WERI-Rb-1 (cell line): Measurements from ENCODE around the gene NUP93.

Experiments used
- DNase-seq: peaks from one replicate; pipeline ENCODE4 v3.0.0-alpha.2; 2020
- H3K27ac ChIP-seq: fragments of 250-450 bp; sonication (Bioruptor Pico); 2 replicates; pipeline ENCODE4 v1.5.1; 2020; ENCODE audit warnings: mild to moderate bottlenecking, moderate library complexity
- H3K27me3 ChIP-seq: fragments of 250-450 bp; sonication (Bioruptor Pico); 2 replicates; pipeline ENCODE4 v1.5.1; 2021; ENCODE audit warnings: mild to moderate bottlenecking, low read depth, moderate library complexity; ENCODE audit not compliant: insufficient read depth, severe bottlenecking
- H3K36me3 ChIP-seq: fragments of 250-450 bp; sonication (Bioruptor Pico); 2 replicates; pipeline ENCODE4 v1.5.1; 2020; ENCODE audit warnings: mild to moderate bottlenecking, moderate library complexity
- H3K4me3 ChIP-seq: 2 replicates; pipeline ENCODE4 v1.5.1; 2011; ENCODE audit warnings: low read depth, mild to moderate bottlenecking, control low read depth, low read length
- H3K9me3 ChIP-seq: fragments of 250-450 bp; sonication (Bioruptor Pico); 2 replicates; pipeline ENCODE4 v1.5.1; 2021; ENCODE audit warnings: mild to moderate bottlenecking, moderate library complexity; ENCODE audit not compliant: severe bottlenecking
- CTCF ChIP-seq: IDR thresholded peaks from 2 replicates; pipeline ENCODE4 v1.5.1; 2011; ENCODE audit warnings: low read depth, mild to moderate bottlenecking, control low read depth, inconsistent platforms, low read length

NUP93 gene

GRCh38 chr16:56684256-56684925 lies 45.5 kb upstream of the NUP93 start:
- TF ChIP-seq CTCF, result no peak
- Histone ChIP-seq H3K27me3 (no peaks in the 10 kb centered on the region), H3K9me3 (no peaks in the 10 kb centered on the region), H3K4me3 (no peak overlapping the region), H3K36me3 (no peaks in the 10 kb centered on the region), H3K27ac (no peak overlapping the region)
- no peak for DNase-seq

- Histone ChIP-seq H3K9me3 (no peaks in the 10 kb centered on the region), H3K4me3 (no peak overlapping the region), H3K27me3 (no peaks in the 10 kb centered on the region), H3K36me3 (no peaks in the 10 kb centered on the region), H3K27ac (no peak overlapping the region)
- no peak for DNase-seq
- TF ChIP-seq CTCF, result no peak
These were observed 44.9 kb upstream of the NUP93 start for GRCh38 chr16:56684926-56685590.

GRCh38 chr16:56686758-56687157 lies 43.2 kb upstream of the NUP93 start:
- Histone ChIP-seq H3K36me3 (no peaks in the 10 kb centered on the region), H3K9me3 (no peaks in the 10 kb centered on the region), H3K27ac (no peak overlapping the region), H3K27me3 (no peaks in the 10 kb centered on the region), H3K4me3 (no peak overlapping the region)
- DNase-seq, result no peak
- no peak for TF ChIP-seq CTCF

GRCh38 chr16:56688762-56689161 lies 41.2 kb upstream of the NUP93 start:
- no peak for DNase-seq

GRCh38 chr16:56689171-56689570 lies 40.8 kb upstream of the NUP93 start:
- Histone ChIP-seq H3K27ac (no peak overlapping the region), H3K4me3 (no peak overlapping the region), H3K27me3 (no peaks in the 10 kb centered on the region), H3K36me3 (no peaks in the 10 kb centered on the region), H3K9me3 (no peaks in the 10 kb centered on the region)
- TF ChIP-seq CTCF, result no peak
- no peak for DNase-seq

More at GRCh38 chr16:56688762-56689161, 41.2 kb upstream of the NUP93 start:
- no peaks in the 10 kb centered on the region for H3K36me3 ChIP-seq
- H3K27ac ChIP-seq, result no peak overlapping the region
- H3K4me3 ChIP-seq, result no peak overlapping the region
- H3K9me3 ChIP-seq, result no peaks in the 10 kb centered on the region
- TF ChIP-seq CTCF, result peak; percentile 12; the same call in 1 of the 2 replicates
- no peaks in the 10 kb centered on the region for H3K27me3 ChIP-seq
